Measurements from ENCODE around the gene CDH20. TPM values are rescaled to one million over a fixed set of nuclear protein-coding genes. Genes with fewer than 3 reads are reported as not detected.

CDH20 gene
- total RNA-seq, 1 donor from 2014 or later, result not detected

DNA sequence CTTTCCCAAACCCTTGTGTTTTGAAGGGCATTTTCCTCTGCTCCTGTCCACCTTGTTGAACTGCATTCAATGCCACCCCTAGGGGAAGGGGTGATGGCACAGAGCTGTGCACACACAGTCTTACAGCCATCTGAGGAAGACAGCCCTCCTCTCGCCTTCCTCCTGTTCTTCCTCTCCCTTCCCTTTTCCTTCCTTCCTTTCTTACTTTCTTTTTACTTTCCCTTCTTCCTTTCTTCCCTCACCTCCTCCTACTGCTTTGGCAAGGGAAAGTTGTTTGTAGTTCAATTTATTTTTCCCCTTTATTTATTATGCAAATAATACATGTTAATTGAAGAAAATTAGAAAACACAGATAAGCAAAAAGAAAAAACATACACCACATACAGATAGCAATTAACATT lies 99.4 kb downstream of the CDH20 start:
- no peak overlapping the region for H3K4me3 Mint-ChIP-seq (ENCODE audit: unreplicated experiment)
- TF ChIP-seq, protein P1, sequence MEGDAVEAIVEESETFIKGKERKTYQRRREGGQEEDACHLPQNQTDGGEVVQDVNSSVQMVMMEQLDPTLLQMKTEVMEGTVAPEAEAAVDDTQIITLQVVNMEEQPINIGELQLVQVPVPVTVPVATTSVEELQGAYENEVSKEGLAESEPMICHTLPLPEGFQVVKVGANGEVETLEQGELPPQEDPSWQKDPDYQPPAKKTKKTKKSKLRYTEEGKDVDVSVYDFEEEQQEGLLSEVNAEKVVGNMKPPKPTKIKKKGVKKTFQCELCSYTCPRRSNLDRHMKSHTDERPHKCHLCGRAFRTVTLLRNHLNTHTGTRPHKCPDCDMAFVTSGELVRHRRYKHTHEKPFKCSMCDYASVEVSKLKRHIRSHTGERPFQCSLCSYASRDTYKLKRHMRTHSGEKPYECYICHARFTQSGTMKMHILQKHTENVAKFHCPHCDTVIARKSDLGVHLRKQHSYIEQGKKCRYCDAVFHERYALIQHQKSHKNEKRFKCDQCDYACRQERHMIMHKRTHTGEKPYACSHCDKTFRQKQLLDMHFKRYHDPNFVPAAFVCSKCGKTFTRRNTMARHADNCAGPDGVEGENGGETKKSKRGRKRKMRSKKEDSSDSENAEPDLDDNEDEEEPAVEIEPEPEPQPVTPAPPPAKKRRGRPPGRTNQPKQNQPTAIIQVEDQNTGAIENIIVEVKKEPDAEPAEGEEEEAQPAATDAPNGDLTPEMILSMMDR (IDR thresholded peaks at IDR 0.05), result no peak

DNA sequence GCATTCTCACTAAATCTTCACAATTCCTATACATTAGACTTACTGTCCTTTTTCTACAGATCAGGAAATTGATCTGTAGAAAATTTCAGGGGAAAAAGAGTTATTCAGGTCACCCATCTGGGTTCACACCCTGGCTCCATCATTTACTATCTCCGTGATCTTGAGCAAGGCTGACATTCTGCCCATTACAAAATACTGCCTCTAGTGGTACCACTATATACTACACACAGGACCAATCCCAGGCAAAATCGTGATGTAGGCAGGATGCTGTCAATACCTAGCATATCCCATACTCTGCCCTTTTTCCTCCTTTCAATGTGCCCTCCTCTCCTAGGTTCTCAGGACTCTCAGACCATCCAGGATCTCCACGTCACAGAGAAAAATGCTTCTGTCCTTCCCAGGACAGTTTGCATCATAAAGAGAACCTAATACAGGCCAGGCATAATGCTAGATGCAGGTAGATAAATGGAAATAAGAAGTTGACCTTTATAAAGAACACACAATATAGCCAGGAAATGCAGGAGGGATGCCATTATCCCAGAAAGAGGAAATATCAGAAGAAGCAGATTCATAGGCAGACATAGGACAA lies 101.9 kb downstream of the CDH20 start:
- H3K4me1 Mint-ChIP-seq (ENCODE audit: low read depth), result no peaks in the 10 kb centered on the region
- peaks cover 4% of the 10 kb centered on the region for H3K9me3 Mint-ChIP-seq (ENCODE audit: low read depth)
- no peak overlapping the region for H3K27ac Mint-ChIP-seq (ENCODE audit: unreplicated experiment)
- H3K27me3 Mint-ChIP-seq (ENCODE audit: low read depth), result peaks cover 15% of the 10 kb centered on the region
- no peak overlapping the region for H3K4me3 Mint-ChIP-seq (ENCODE audit: unreplicated experiment)
- TF ChIP-seq, protein P1 (IDR thresholded peaks at IDR 0.05), result peak; percentile 77
- H3K36me3 Mint-ChIP-seq (ENCODE audit: low read depth), result no peaks in the 10 kb centered on the region
- no peak for DNase-seq (ENCODE audit: low spot score)

More for the DNA sequence above, 99.4 kb downstream of the CDH20 start:
- Mint-ChIP-seq H3K27me3 (ENCODE audit: low read depth) (peaks cover 6% of the 10 kb centered on the region), H3K9me3 (ENCODE audit: low read depth) (peaks cover 7% of the 10 kb centered on the region), H3K36me3 (ENCODE audit: low read depth) (no peaks in the 10 kb centered on the region), H3K4me1 (ENCODE audit: low read depth) (no peaks in the 10 kb centered on the region), H3K27ac (ENCODE audit: unreplicated experiment) (no peak overlapping the region)
- no peak for DNase-seq (ENCODE audit: low spot score)

DNA sequence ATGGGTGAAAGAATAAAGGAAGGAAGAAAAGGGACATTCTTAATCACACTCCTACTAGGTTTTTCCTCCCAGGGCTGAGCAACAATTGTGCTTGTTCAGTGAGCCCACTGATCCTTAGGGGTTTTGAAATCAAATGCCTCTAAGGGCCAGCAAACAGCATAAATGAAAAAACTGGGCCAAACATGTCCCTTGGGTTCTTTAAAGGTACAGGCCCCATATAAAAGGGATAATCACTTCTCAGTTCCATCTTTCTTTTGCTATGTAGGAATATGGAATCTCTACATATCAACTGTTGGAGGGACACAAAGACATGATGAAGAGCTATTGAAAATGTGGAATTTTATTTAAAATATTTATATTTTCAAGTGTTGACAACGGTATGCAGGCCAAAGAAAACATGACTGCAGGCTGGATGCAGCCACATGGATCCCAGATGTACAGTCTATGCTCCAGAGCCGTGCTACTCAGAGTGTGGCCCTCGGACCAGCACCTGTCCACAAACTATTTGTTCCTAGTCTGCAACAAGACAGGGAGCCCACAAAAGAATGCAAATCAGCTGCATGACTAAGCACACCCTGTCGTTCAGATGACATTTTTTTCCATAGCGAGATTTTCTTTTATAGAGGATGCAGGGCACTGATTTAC lies 110.0 kb downstream of the CDH20 start:
- Mint-ChIP-seq H3K27ac (ENCODE audit: unreplicated experiment) (no peak overlapping the region), H3K4me3 (ENCODE audit: unreplicated experiment) (no peak overlapping the region), H3K9me3 (ENCODE audit: low read depth) (peaks cover 9% of the 10 kb centered on the region), H3K27me3 (ENCODE audit: low read depth) (peaks cover 17% of the 10 kb centered on the region), H3K36me3 (ENCODE audit: low read depth) (peaks cover 5% of the 10 kb centered on the region), H3K4me1 (ENCODE audit: low read depth) (no peaks in the 10 kb centered on the region)
- TF ChIP-seq, protein P1 (IDR thresholded peaks at IDR 0.05), result no peak
- DNase-seq (ENCODE audit: low spot score), result no peak

DNA sequence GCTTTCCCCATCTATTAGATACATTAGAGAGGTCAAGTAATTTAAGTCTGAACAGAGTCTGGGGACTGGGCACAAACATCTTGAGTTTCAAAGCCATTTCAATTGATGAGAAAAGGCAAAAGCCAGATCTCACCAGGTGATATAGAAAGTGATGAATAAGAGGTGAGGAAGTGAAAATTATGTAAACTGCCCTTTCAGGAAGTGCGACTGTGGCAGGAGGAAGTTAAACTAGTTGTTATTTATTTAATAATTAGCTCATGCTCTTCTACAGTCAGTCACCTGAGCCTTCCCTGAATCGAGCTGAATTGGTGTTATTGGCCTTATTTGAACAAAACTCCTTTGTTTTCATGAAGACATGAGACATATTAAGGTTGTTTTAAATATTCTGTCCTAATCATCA lies 115.1 kb downstream of the CDH20 start:
- Mint-ChIP-seq H3K27ac (ENCODE audit: unreplicated experiment) (no peak overlapping the region), H3K4me3 (ENCODE audit: unreplicated experiment) (no peak overlapping the region), H3K27me3 (ENCODE audit: low read depth) (peaks cover 18% of the 10 kb centered on the region), H3K4me1 (ENCODE audit: low read depth) (no peaks in the 10 kb centered on the region), H3K9me3 (ENCODE audit: low read depth) (peaks cover 9% of the 10 kb centered on the region), H3K36me3 (ENCODE audit: low read depth) (peaks cover 5% of the 10 kb centered on the region)
- DNase-seq (ENCODE audit: low spot score), result no peak
- TF ChIP-seq, protein P1 (IDR thresholded peaks at IDR 0.05), result no peak

DNA sequence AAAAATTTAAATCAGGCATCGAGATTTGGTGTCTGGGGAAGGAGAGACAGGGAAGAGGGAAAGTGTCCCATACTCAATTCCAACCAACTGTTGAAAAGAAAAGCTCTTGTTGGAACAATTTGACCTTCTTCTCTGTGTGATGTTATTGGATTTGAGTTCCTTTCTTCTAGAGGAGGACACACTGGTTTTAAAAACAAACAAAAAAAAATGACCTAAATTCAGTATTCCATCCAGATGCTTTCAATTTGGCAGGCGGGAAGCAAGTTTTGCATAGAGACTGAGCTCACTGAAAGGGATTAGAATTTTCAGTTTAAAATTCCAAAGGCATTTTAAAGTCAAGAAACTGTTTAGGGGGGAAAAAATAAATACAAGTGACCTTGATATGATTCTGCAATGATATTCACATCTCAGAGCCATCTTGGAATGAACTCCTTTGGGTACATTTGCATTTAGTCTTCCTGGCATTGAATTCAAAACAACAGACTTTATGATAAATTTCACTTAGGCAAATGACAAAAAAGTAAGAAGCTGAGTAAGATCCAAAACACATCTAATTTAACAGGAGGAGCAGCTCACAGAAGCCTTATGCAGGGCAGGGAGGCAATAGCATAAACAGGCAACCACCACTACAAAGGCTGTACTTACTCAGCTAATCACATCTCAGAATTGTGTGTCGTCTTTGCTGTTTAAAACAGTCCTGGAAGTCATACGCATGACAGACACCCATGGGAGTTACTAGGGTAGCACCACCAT lies 126.8 kb downstream of the CDH20 start:
- no peak overlapping the region for H3K27ac Mint-ChIP-seq (ENCODE audit: unreplicated experiment)
- DNase-seq (ENCODE audit: low spot score), result no peak
- H3K36me3 Mint-ChIP-seq (ENCODE audit: low read depth), result no peaks in the 10 kb centered on the region
- H3K4me3 Mint-ChIP-seq (ENCODE audit: unreplicated experiment), result no peak overlapping the region
- peaks cover 25% of the 10 kb centered on the region for H3K27me3 Mint-ChIP-seq (ENCODE audit: low read depth)
- H3K4me1 Mint-ChIP-seq (ENCODE audit: low read depth), result no peaks in the 10 kb centered on the region
- H3K9me3 Mint-ChIP-seq (ENCODE audit: low read depth), result no peaks in the 10 kb centered on the region
- TF ChIP-seq, protein P1 (IDR thresholded peaks at IDR 0.05), result no peak

Measured in chondrocyte (in vitro differentiated cells).